HepG2 (cell line): ENCODE measurements around the gene HERC4. TPM values are rescaled to one million over a fixed set of nuclear protein-coding genes. Genes with fewer than 3 reads are reported as not detected.
"Not testable (repeated sequence)": the region's sequence is repeated elsewhere in the genome, so short reads cannot be mapped to it uniquely, and the experiment has no call there.

Experiments
- ATAC-seq: fragments of 200-7000 bp; cut with Tn5 transposase; 3 replicates; pipeline ENCODE4 v1.9.1; 2020; ENCODE audit warnings: mild to moderate bottlenecking, moderate library complexity
- BruUV-seq: library from RNA; stranded (reverse); fragments of 400-500 nt; replicated peaks from 2 replicates; lab custom pipeline; 2021; lab: Mats Ljungman, UMichigan
- CTCF ChIA-PET: fragments of 300-600 bp; formaldehyde crosslinking; extraction: SDS; loops from one replicate; lab custom pipeline; 2021; ENCODE audit warnings: low total read pairs, inconsistent platforms, low intra/inter-chr PET ratio; lab: Yijun Ruan, JAX
- POLR2A ChIA-PET: fragments of 350-600 bp; sonication (Branson Sonifier 250); formaldehyde crosslinking; loops from one replicate; lab custom pipeline; 2020; ENCODE audit warnings: antibody characterized with exemption, inconsistent platforms; lab: Yijun Ruan, JAX
- DNase-seq: peaks from one replicate; pipeline ENCODE4 v3.0.0-alpha.2; 2015; ENCODE audit warnings: low spot score
- FAIRE-seq: peaks from 3 replicates; lab custom pipeline; 2011; peaks lifted over from hg19 to GRCh38; lab: Jason Lieb, UNC
- H2AFZ ChIP-seq: one replicate; pipeline ENCODE4 v1.6.1; 2011; ENCODE audit warnings: low read length, inconsistent platforms
- H3K27ac ChIP-seq: fragments of 300-600 bp; 3 replicates; pipeline ENCODE4 v1.8.0; 2011; ENCODE audit warnings: mixed run types, mild to moderate bottlenecking, mixed read lengths, low read length, inconsistent platforms; ENCODE audit not compliant: insufficient read depth; ENCODE audit errors: extremely low read length
- H3K27me3 ChIP-seq, 2 experiments: fragments of 200-600 bp in 1 of 2; 2 replicates in 1 of 2; 3 replicates in 1 of 2; pipeline versions ENCODE4 v1.6.0 to v1.8.0; 2011; ENCODE audit warnings: low read length in 2 of 2, mild to moderate bottlenecking in 2 of 2, moderate library complexity in 2 of 2, inconsistent platforms in 1 of 2; ENCODE audit not compliant: insufficient read depth in 2 of 2, control insufficient read depth in 1 of 2
- H3K36me3 ChIP-seq, 2 experiments: fragments of 200-600 bp in 1 of 2; replicated peaks in 1 of 2; 2 replicates in 1 of 2; 3 replicates in 1 of 2; pipeline versions ENCODE4 v1.5.1 to v1.8.0; 2011; ENCODE audit warnings: low read length in 2 of 2, inconsistent platforms in 1 of 2; ENCODE audit not compliant: insufficient read depth in 2 of 2, control insufficient read depth in 1 of 2
- H3K4me1 ChIP-seq: 2 replicates; pipeline ENCODE4 v1.5.1; 2012; ENCODE audit warnings: low read length, inconsistent platforms; ENCODE audit not compliant: insufficient read depth
- H3K4me2 ChIP-seq: 2 replicates; pipeline ENCODE4 v1.6.0; 2011; ENCODE audit warnings: low read depth, low read length, inconsistent platforms
- H3K4me3 ChIP-seq, 3 experiments: fragments of 200-600 bp in 1 of 3; sonication (generic), shearing (Covaris generic) in 1 of 3; replicated peaks in 1 of 3; 2 replicates each; pipeline ENCODE4 v1.5.1; 2011 to 2016; ENCODE audit warnings: low read length in 3 of 3, inconsistent platforms in 2 of 3, low read depth in 2 of 3, mild to moderate bottlenecking in 2 of 3, control low read depth in 1 of 3, mixed read lengths in 1 of 3; ENCODE audit not compliant: insufficient read depth in 1 of 3
- H3K79me2 ChIP-seq: one replicate; pipeline ENCODE4 v1.6.1; 2011; ENCODE audit warnings: low read length, inconsistent platforms; ENCODE audit not compliant: insufficient read depth
- H3K9ac ChIP-seq: 2 replicates; pipeline ENCODE4 v1.6.0; 2011; ENCODE audit warnings: mild to moderate bottlenecking, low read depth, low read length, inconsistent platforms; ENCODE audit not compliant: insufficient read depth
- H3K9me3 ChIP-seq: 2 replicates; pipeline ENCODE4 v1.5.1; 2012; ENCODE audit warnings: mild to moderate bottlenecking, low read length
- H4K20me1 ChIP-seq: 2 replicates; pipeline ENCODE4 v1.6.0; 2011; ENCODE audit warnings: inconsistent platforms, mild to moderate bottlenecking, low read length, moderate library complexity; ENCODE audit not compliant: insufficient read depth
- ELF3 ChIP-seq: IDR thresholded peaks from 2 replicates; pipeline ENCODE4 v1.6.1; 2016; ENCODE audit warnings: missing genetic modification reagents, missing compliant biosample characterization
- MAFF ChIP-seq: IDR thresholded peaks from 2 replicates; pipeline ENCODE4 v1.6.1; 2011; ENCODE audit warnings: low read depth, low read length, improper control_type of control experiment
- MAFK ChIP-seq, 2 experiments: IDR thresholded peaks in 1 of 2; conservative IDR thresholded peaks in 1 of 2; 2 replicates each; pipeline ENCODE4 v1.6.1; 2011; ENCODE audit warnings: improper control_type of control experiment in 2 of 2, low read length in 2 of 2
- ZNF142 ChIP-seq: sonication (generic); formaldehyde crosslinking; IDR thresholded peaks from 2 replicates; pipeline ENCODE4 v1.4.0; 2020; ENCODE audit warnings: missing genetic modification reagents
- WGBS: methylation state at CpG from one replicate; pipeline ENCODE4 v1.1.6; 2017; ENCODE audit warnings: low lambda C conversion rate; 5-methylcytosine and 5-hydroxymethylcytosine counted together
- in situ Hi-C: cut with HindIII; loops from 2 replicates; pipeline ENCODE4 v1.10.0; 2017; ENCODE audit warnings: low pct_unique_long_range_greater_than_20kb; ENCODE audit not compliant: extremely low pct_ligation_motif_present
- intact Hi-C: fragments of 100-400 bp; cut with micrococcal nuclease; formaldehyde crosslinking; loops from one replicate; pipeline ENCODE4 v1.10.0; 2022; ENCODE audit not compliant: unreplicated experiment
- polyA plus RNA-seq, 8 experiments: library from polyadenylated mRNA; depleted of rRNA in 3 of 8; stranded (reverse) in 7 of 8; unstranded in 1 of 8; fragments of >200 nt; fragmentation: Illumina TruSeq in 4 of 8; extraction: Trizol in 4 of 8; gene quantifications; 2 replicates each; pipeline versions ENCODE4 v1.2.1 to v1.2.3, GENCODE V29; 2011 to 2016; ENCODE audit warnings: low read depth in 4 of 8, missing spikeins in 1 of 8, mixed read lengths in 1 of 8; ENCODE audit not compliant: insufficient read depth in 1 of 8
- total RNA-seq, 5 experiments: library from RNA; depleted of rRNA; stranded (reverse); fragments of >200 nt; fragmentation: Illumina TruSeq; extraction: Trizol; gene quantifications; 2 replicates each; pipeline ENCODE4 v1.2.3, GENCODE V29; 2016; ENCODE audit warnings: low read depth in 1 of 5

The HERC4 gene
- total and polyA plus RNA-seq, 2 of the 13 experiments (the other 11 are each of a cell fraction or from before 2014, with no cell fraction given) = 9.8 to 20.2 TPM

DNA sequence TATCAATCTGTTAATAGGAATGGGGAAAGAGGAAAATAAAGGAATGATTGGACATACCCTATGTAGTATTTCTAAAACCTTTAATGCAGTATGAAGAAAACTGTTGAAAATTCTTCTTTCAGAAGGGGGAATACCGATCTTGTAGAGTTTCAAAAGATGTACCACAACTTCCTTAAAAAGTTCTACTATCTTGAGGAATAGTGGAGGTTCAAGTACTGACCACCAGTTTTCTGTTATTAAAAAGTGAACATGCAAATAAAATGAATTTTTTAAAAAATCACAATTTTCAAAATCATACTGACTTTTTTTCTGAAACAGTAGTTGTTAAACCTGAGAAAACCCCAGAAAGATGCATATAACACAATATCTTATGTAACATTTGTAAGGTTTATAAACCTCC lies 86.5 kb downstream of the HERC4 start (continued):
- no peak for TF ChIP-seq ZNF142 (CRISPR knock-in tag)
- TF ChIP-seq ELF3 (CRISPR knock-in tag) = no peak

- H3K4me3 ChIP-seq, POLR2A ChIA-PET, H3K9me3 ChIP-seq, H2AFZ ChIP-seq, H3K9ac ChIP-seq, CTCF ChIA-PET, H3K4me2 ChIP-seq, BruUV-seq, H3K4me1 ChIP-seq, intact Hi-C loops, H3K27ac ChIP-seq, ATAC-seq, DNase-seq, FAIRE-seq, in situ Hi-C loops, H3K79me2 ChIP-seq, H3K27me3 ChIP-seq, H4K20me1 ChIP-seq: not testable (repeated sequence)
- peak in 1 of 2 experiments; percentile 53; a peak in 1 of 4 replicates for TF ChIP-seq MAFK (conservative IDR thresholded peaks at IDR 0.05 in 1 of 2, IDR thresholded peaks at IDR 0.05 in 1 of 2; ENCODE audit: low read length in 2 of 2)
- TF ChIP-seq MAFF = peak; percentile 36
- peaks cover 1 to 22% of the 10 kb centered on the region in 2 experiments; a peak in 3 of 5 replicates for H3K36me3 ChIP-seq
- WGBS = 97% methylated on average over 8 of the region's 8 CpGs
These were observed 92.5 kb downstream of the HERC4 start for GRCh38 chr10:67982603-67983002.
